Measurements from ENCODE around the gene PGM1. TPM values are rescaled to one million over a fixed set of nuclear protein-coding genes. Genes with fewer than 3 reads are reported as not detected.

Gene PGM1
- total RNA-seq, 1 experiment from 2014 or later: 77.2 TPM

DNA sequence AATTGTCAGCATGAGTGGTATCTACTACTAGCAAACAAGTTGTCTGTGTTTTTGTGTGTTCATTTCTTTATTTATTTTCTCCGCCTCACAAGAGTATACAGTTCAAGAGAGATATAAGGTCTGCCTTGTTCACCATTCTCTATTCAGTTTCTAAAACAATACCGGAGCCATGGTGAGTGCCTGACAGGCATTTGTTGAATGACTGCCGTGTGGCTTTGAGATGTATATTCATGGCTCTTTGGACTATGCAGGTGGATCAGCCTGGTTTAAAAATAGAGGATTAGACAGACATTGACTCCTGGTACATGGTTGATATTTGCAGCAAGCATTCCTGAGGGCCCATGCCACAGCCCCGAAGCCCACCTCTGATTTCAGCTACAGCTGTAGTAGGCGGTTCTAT, 89.7 kb downstream of the PGM1 start:
- no peak for ATAC-seq
- in situ Hi-C loops (cut with HindIII; ENCODE audit: low pct_unique_long_range_greater_than_20kb, low sequenced_read_pairs) (loop anchor here (25.0 kb wide), 1 partner anchor 554 kb away; no protein-coding TSS in a partner anchor), intact Hi-C loops (cut with micrococcal nuclease; ENCODE audit: unreplicated experiment) (no loop called here)
- ChIA-PET POLR2A (no interaction called here), CTCF (no interaction called here)
- no peak overlapping the region for H3K27ac ChIP-seq (ENCODE audit: low read length)
- no peak overlapping the region for H3K4me3 ChIP-seq (ENCODE audit: low read depth in 2 of 2, low read length in 2 of 2)
- H3K27me3 ChIP-seq (ENCODE audit: control insufficient read depth, insufficient read depth, low read length): no peaks in the 10 kb centered on the region
- H3K36me3 ChIP-seq (ENCODE audit: control insufficient read depth, insufficient read depth, low read length): no peaks in the 10 kb centered on the region
- BruUV-seq (replicated peaks): no TSS peak
- peaks cover 11% of the 10 kb centered on the region; the same call in 1 of the 2 replicates for H3K9me3 ChIP-seq (ENCODE audit: control insufficient read depth, insufficient read depth, low read depth, low read length)
- TF ChIP-seq TCF7L2 (IDR thresholded peaks at IDR 0.05; ENCODE audit: low read depth, low read length) (no peak), CTCF (IDR thresholded peaks at IDR 0.05) (no peak), POLR2AphosphoS5 (IDR thresholded peaks at IDR 0.05; ENCODE audit: low read depth, low read length) (no peak), SIN3A (IDR thresholded peaks at IDR 0.05; ENCODE audit: borderline replicate concordance, insufficient read depth, low read depth, low read length) (no peak), REST (IDR thresholded peaks at IDR 0.05; ENCODE audit: insufficient read depth in 1 of 2, low read depth in 2 of 2, low read length in 1 of 2) (no peak)
- H3K4me1 ChIP-seq (ENCODE audit: control insufficient read depth, insufficient read depth, low read length): no peaks in the 10 kb centered on the region
- DNase-seq (ENCODE audit: low read depth, low spot score): no peak

DNA sequence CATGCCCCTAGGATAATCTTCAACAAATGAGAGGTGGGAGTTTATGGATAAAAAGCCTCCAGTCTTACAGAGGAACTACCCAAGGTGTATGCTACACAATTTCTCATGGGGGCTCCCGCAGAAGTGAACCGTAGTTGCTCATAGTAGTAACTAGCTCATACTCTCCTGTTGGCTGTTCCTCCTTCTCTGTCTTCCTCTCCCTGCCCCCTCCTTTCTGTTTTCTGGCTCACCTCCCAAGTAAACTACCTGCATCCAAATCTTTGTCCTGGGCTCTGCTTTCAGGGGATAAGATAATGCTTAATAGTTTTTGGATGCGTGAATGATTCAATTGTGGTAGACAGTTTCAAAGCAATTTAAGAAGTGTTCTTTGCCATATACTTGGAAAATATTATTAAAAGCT, 90.5 kb downstream of the PGM1 start:
- no TSS peak for BruUV-seq (replicated peaks)
- DNase-seq (ENCODE audit: low read depth, low spot score): no peak
- Histone ChIP-seq H3K27ac (ENCODE audit: low read length) (no peak overlapping the region), H3K9me3 (ENCODE audit: control insufficient read depth, insufficient read depth, low read depth, low read length) (peaks cover 11% of the 10 kb centered on the region; the same call in 1 of the 2 replicates), H3K27me3 (ENCODE audit: control insufficient read depth, insufficient read depth, low read length) (no peaks in the 10 kb centered on the region), H3K4me3 (ENCODE audit: low read depth in 2 of 2, low read length in 2 of 2) (no peak overlapping the region), H3K36me3 (ENCODE audit: control insufficient read depth, insufficient read depth, low read length) (no peaks in the 10 kb centered on the region), H3K4me1 (ENCODE audit: control insufficient read depth, insufficient read depth, low read length) (no peaks in the 10 kb centered on the region)
- TF ChIP-seq POLR2AphosphoS5 (IDR thresholded peaks at IDR 0.05; ENCODE audit: low read depth, low read length): no peak
- no peak for TF ChIP-seq REST (IDR thresholded peaks at IDR 0.05; ENCODE audit: insufficient read depth in 1 of 2, low read depth in 2 of 2, low read length in 1 of 2)
- no peak for TF ChIP-seq SIN3A (IDR thresholded peaks at IDR 0.05; ENCODE audit: borderline replicate concordance, insufficient read depth, low read depth, low read length)
- TF ChIP-seq CTCF (IDR thresholded peaks at IDR 0.05): no peak
- no peak for ATAC-seq
- intact Hi-C loops (cut with micrococcal nuclease; ENCODE audit: unreplicated experiment) (no loop called here), in situ Hi-C loops (cut with HindIII; ENCODE audit: low pct_unique_long_range_greater_than_20kb, low sequenced_read_pairs) (loop anchor here (25.0 kb wide), 1 partner anchor 554 kb away; no protein-coding TSS in a partner anchor)
- ChIA-PET CTCF (no interaction called here), POLR2A (no interaction called here)

All from Panc1 (cell line).